ENCODE data around the gene SERINC5.
"Not testable (repeated sequence)": the region's sequence is repeated elsewhere in the genome, so short reads cannot be mapped to it uniquely, and the experiment has no call there.

Gene SERINC5

DNA sequence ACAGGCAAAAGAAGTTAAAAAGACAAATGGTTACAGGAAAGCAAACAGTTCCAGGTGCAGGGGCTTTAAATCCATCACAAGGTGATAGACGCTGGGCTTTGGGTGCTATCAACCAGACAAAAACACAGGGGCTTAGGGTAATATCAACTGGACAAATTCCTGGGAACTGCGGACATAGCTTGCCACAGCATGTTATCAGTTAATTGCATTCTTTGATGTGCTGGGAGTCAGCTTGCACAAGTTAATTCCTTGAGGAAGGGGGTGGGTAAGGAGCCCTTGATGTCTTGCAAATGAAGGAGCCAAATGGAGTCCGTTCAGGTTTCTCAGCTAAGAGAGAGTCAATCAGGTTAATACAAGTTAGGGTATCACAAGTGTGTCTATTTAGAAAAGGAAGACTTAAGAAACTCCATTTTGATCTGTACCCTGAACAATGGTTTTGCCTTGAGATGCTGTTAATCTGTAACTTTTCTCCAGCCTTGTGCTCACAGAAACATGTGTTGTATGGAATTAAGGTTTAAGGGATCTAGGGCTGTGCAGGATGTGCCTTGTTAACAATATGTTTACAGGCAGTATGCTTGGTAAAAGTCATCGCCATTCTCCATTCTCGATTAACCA is 144.4 kb downstream of the SERINC5 start:
- H3K4me1 ChIP-seq (ENCODE audit: control insufficient read depth, insufficient read depth, low read length); H3K27me3 ChIP-seq (ENCODE audit: control insufficient read depth, insufficient read depth, low read length); H3K36me3 ChIP-seq (ENCODE audit: control insufficient read depth, insufficient read depth, low read length); H3K9me3 ChIP-seq (ENCODE audit: control insufficient read depth, insufficient read depth, low read length); DNase-seq (ENCODE audit: low read depth, low spot score); H3K4me3 ChIP-seq (ENCODE audit: low read length); H3K27ac ChIP-seq (ENCODE audit: low read length): not testable (repeated sequence)
- WGBS (ENCODE audit: insufficient coverage, insufficient read length) = no CpG with 5 or more reads among the region's 5 CpGs

DNA sequence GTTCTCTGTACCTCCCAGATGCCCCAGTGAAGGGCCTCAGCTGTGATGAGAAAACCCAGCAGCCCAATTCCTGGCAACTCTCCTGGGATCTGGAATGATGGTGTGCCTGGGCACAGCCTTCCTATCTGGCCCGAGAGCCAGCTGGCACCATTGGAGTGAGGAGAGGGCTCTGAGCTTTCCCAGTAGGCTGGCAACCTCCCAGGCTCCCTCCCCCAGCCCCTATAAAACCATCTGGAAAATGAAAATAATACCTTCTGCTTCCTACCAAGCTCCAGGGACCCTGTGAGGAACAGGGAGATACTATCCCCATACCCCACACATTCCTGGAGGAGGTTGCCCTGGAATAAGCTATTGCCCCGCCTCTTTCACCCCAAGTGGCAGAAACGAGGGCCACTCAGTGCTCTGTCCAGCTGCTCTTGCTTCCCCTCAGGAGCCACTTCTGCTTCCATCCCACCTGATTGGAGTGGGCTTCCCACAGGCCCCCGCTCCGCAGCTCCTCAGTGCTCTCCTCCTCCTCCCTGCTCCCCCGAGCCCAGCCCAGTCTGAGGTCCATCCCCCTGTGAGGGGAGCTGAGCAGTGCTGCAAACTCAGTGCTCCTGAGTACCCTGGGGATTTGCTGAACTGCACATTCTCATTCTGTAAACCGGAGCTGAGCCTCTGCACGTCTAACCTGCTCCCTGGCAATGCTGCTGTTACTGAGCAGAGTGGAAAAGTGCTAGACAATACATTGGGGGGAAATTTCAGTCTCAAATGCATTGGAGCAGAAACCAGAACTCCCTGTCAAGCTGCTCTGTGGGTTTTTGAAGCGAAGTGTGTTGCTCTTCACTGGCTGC is 146.0 kb downstream of the SERINC5 start:
- no CpG with 5 or more reads among the region's 9 CpGs for WGBS (ENCODE audit: insufficient coverage, insufficient read length)
- no peaks in the 10 kb centered on the region for H3K27me3 ChIP-seq (ENCODE audit: control insufficient read depth, insufficient read depth, low read length)
- no peak for DNase-seq (ENCODE audit: low read depth, low spot score)
- no peak overlapping the region for H3K27ac ChIP-seq (ENCODE audit: low read length)
- H3K4me1 ChIP-seq (ENCODE audit: control insufficient read depth, insufficient read depth, low read length) = peaks cover 9% of the 10 kb centered on the region; the same call in 1 of the 2 replicates
- no peaks in the 10 kb centered on the region for H3K9me3 ChIP-seq (ENCODE audit: control insufficient read depth, insufficient read depth, low read length)
- H3K36me3 ChIP-seq (ENCODE audit: control insufficient read depth, insufficient read depth, low read length) = no peaks in the 10 kb centered on the region
- H3K4me3 ChIP-seq (ENCODE audit: low read length) = no peak overlapping the region

DNA sequence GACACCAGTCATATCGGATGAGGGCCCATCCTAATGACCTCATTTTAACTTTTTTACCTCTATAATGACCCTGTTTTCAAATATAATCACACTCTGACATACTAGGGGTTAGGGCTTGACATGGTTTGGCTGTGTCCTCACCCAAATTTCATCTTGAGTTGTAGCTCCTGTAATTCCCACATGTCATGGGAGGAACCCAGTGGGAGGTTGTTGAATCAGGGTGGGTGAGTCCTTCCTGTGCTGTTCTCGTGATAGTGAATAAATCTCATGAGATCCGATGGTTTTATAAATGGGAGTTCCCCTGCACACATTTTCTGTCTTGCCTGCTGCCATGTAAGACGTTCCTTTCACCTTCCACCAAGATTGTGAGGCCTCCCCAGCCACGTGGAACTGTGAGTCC is 148.9 kb downstream of the SERINC5 start:
- no peaks in the 10 kb centered on the region for H3K9me3 ChIP-seq (ENCODE audit: control insufficient read depth, insufficient read depth, low read length)
- H3K27me3 ChIP-seq (ENCODE audit: control insufficient read depth, insufficient read depth, low read length) = no peaks in the 10 kb centered on the region
- H3K4me1 ChIP-seq (ENCODE audit: control insufficient read depth, insufficient read depth, low read length) = peaks cover 9% of the 10 kb centered on the region; the same call in 1 of the 2 replicates
- WGBS (ENCODE audit: insufficient coverage, insufficient read length) = no CpG with 5 or more reads among the region's 5 CpGs
- DNase-seq (ENCODE audit: low read depth, low spot score) = no peak
- no peak overlapping the region for H3K4me3 ChIP-seq (ENCODE audit: low read length)
- no peaks in the 10 kb centered on the region for H3K36me3 ChIP-seq (ENCODE audit: control insufficient read depth, insufficient read depth, low read length)
- H3K27ac ChIP-seq (ENCODE audit: low read length) = no peak overlapping the region

DNA sequence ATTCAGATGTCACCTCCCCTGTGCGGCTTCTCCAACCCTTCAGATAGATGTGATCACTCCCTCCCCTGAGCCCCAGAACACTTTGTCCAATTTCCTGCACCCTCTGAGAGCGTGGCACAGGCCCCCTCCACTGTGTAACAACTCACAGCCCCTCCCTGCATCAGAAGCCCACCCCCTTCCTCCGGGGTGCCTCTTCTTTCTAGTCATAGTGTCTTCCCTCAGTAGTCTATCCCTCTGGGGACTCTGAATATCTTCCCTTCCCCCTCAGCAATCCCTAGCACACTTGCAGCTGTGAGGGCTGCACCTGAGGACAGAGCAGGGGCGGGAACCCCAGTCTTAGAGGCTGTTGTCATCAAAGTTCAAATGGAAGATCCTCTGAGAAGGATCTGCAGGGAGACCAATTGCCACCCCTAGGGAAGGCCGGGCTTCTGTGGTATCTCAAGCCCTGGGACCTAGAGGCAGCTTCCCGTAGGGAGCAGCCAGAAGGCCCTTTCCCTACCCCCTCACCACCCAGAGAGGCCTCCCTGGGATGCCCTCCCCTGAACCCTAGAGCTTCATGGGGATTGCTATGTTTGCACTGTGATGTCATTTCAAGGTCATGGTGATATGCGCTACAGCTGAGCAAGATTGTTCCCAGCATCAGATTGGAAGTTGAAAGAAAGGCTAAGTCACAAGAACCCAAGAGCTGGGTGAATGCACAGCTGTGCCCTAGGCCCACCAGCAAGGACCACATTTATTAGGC is 150.0 kb downstream of the SERINC5 start:
- H3K36me3 ChIP-seq (ENCODE audit: control insufficient read depth, insufficient read depth, low read length) = no peaks in the 10 kb centered on the region
- no peak overlapping the region for H3K4me3 ChIP-seq (ENCODE audit: low read length)
- H3K27ac ChIP-seq (ENCODE audit: low read length) = no peak overlapping the region
- no peaks in the 10 kb centered on the region for H3K9me3 ChIP-seq (ENCODE audit: control insufficient read depth, insufficient read depth, low read length)
- H3K27me3 ChIP-seq (ENCODE audit: control insufficient read depth, insufficient read depth, low read length) = no peaks in the 10 kb centered on the region
- no peak for DNase-seq (ENCODE audit: low read depth, low spot score)
- WGBS (ENCODE audit: insufficient coverage, insufficient read length) = no CpG with 5 or more reads among the region's 7 CpGs
- H3K4me1 ChIP-seq (ENCODE audit: control insufficient read depth, insufficient read depth, low read length) = peaks cover 9% of the 10 kb centered on the region; the same call in 1 of the 2 replicates

DNA sequence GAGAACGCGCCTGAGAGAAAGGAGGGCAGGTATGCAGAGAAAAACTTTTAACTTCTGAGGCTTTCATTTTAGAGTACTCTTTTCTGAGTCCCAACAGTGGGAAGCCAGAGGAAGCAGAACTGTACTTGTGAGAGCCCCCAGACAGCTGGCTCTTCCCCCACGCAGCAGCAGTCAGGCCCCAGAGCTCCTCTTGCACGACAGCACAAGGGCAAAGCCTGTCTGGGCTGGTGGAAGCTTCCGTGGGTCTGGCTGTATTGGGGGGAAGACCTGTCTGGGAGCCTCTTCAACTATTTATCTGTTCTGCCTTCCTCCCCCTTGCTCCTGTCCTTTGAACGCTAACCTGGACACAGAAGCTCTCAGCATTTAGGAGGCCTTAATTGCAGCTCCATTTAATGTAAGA is 152.5 kb downstream of the SERINC5 start:
- WGBS (ENCODE audit: insufficient coverage, insufficient read length) = no CpG with 5 or more reads among the region's 6 CpGs
- DNase-seq (ENCODE audit: low read depth, low spot score) = no peak
- Histone ChIP-seq H3K9me3 (ENCODE audit: control insufficient read depth, insufficient read depth, low read length) (no peaks in the 10 kb centered on the region), H3K36me3 (ENCODE audit: control insufficient read depth, insufficient read depth, low read length) (no peaks in the 10 kb centered on the region), H3K4me3 (ENCODE audit: low read length) (no peak overlapping the region), H3K27me3 (ENCODE audit: control insufficient read depth, insufficient read depth, low read length) (no peaks in the 10 kb centered on the region), H3K27ac (ENCODE audit: low read length) (no peak overlapping the region), H3K4me1 (ENCODE audit: control insufficient read depth, insufficient read depth, low read length) (no peaks in the 10 kb centered on the region)

DNA sequence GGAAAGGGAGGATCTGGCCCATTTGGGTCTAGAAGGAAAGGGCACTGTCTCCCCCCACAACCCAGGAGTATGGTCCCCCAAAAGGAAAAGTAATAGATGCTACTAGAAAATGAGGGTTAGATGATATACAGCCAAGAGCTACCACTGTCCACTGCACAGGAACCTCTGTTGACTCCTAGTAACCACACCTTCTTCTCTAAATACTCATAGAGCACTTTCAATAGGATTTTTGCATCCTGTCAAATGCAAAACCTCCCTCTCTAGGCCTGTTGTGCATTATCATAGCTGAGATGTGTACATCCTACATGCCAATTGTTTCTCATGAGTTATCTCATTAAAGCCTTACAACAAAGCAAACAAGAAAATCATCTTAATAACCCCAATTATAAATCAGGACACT is 153.9 kb downstream of the SERINC5 start:
- H3K27ac ChIP-seq (ENCODE audit: low read length) = no peak overlapping the region
- H3K27me3 ChIP-seq (ENCODE audit: control insufficient read depth, insufficient read depth, low read length) = no peaks in the 10 kb centered on the region
- H3K36me3 ChIP-seq (ENCODE audit: control insufficient read depth, insufficient read depth, low read length) = no peaks in the 10 kb centered on the region
- DNase-seq (ENCODE audit: low read depth, low spot score) = no peak
- H3K4me3 ChIP-seq (ENCODE audit: low read length) = no peak overlapping the region
- H3K9me3 ChIP-seq (ENCODE audit: control insufficient read depth, insufficient read depth, low read length) = no peaks in the 10 kb centered on the region
- peaks cover 7% of the 10 kb centered on the region; the same call in 1 of the 2 replicates for H3K4me1 ChIP-seq (ENCODE audit: control insufficient read depth, insufficient read depth, low read length)

DNA sequence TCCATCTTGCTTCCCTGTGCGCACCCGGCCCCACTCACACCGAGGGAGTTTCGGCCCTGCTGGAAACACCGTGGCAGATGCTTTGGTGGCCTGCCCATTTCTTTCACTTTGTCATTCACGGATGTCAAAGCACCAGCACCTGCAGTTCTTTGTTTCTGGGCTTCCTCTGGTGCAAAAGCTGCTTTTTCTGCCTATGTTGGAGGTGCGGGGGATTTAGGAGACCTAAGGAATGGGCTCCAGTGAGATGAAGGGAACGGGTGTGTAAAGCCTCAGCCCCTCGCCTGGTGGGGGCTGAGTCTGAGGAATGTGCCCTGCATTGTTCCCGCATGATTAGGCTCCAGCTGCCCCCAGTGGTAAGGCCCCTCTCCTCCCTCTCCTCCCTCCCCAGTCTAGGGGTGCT is 158.4 kb downstream of the SERINC5 start:
- Histone ChIP-seq H3K27ac (ENCODE audit: low read length) (no peak overlapping the region), H3K4me3 (ENCODE audit: low read length) (no peak overlapping the region), H3K36me3 (ENCODE audit: control insufficient read depth, insufficient read depth, low read length) (no peaks in the 10 kb centered on the region), H3K27me3 (ENCODE audit: control insufficient read depth, insufficient read depth, low read length) (no peaks in the 10 kb centered on the region), H3K4me1 (ENCODE audit: control insufficient read depth, insufficient read depth, low read length) (peaks cover 7% of the 10 kb centered on the region; the same call in 1 of the 2 replicates), H3K9me3 (ENCODE audit: control insufficient read depth, insufficient read depth, low read length) (no peaks in the 10 kb centered on the region)
- DNase-seq (ENCODE audit: low read depth, low spot score) = no peak
- no CpG with 5 or more reads among the region's 10 CpGs for WGBS (ENCODE audit: insufficient coverage, insufficient read length)

DNA sequence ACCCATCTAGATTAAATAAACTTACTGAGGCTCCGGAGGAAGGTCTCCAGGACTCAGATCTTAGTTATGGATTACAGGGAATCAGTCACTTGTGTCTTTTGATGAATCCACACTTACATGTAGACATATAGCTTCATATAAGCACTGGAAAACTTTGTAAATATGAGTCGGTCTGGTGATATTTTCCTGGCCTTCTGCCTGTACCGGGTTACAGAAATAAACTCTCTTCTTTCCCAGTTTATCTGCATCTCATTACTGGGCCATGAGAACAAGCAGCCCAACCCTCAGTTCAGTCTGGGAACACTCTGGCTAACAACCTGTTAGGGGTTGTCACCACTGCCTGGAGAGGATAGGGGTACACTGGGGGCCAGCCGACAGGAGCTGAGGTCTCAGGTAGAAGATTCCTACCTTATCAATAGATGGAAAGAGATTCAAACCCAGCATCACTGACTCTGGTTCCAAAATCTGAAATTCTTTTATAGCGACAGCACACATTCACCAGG is 161.6 kb downstream of the SERINC5 start:
- no peak overlapping the region for H3K4me3 ChIP-seq (ENCODE audit: low read length)
- peaks cover 7% of the 10 kb centered on the region; the same call in 1 of the 2 replicates for H3K4me1 ChIP-seq (ENCODE audit: control insufficient read depth, insufficient read depth, low read length)
- DNase-seq (ENCODE audit: low read depth, low spot score) = no peak
- no peaks in the 10 kb centered on the region for H3K27me3 ChIP-seq (ENCODE audit: control insufficient read depth, insufficient read depth, low read length)
- no peaks in the 10 kb centered on the region for H3K36me3 ChIP-seq (ENCODE audit: control insufficient read depth, insufficient read depth, low read length)
- no peaks in the 10 kb centered on the region for H3K9me3 ChIP-seq (ENCODE audit: control insufficient read depth, insufficient read depth, low read length)
- H3K27ac ChIP-seq (ENCODE audit: low read length) = no peak overlapping the region
- WGBS (ENCODE audit: insufficient coverage, insufficient read length) = no CpG with 5 or more reads among the region's 5 CpGs

DNA sequence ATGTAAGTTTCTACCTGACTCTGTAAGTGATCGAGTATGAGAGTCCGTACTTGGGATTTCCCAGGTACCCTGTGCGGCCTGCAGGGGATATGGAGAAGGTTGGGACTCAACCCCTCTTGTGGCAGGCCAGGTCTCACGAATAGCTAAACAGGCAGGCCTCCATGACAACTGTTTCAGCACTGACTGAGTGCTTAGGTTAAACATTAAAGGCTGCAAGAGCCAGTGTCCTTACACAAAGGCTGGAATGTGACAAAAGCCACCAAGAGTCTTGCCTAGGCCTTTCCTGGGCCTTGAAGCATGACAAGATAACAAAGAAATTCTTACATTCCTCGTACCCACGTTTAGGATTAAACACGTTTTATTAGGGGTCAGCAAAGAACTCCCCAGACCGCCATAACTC is 162.1 kb downstream of the SERINC5 start:
- no CpG with 5 or more reads among the region's 8 CpGs for WGBS (ENCODE audit: insufficient coverage, insufficient read length)
- H3K27ac ChIP-seq (ENCODE audit: low read length) = no peak overlapping the region
- peaks cover 7% of the 10 kb centered on the region for H3K4me1 ChIP-seq (ENCODE audit: control insufficient read depth, insufficient read depth, low read length)

DNA sequence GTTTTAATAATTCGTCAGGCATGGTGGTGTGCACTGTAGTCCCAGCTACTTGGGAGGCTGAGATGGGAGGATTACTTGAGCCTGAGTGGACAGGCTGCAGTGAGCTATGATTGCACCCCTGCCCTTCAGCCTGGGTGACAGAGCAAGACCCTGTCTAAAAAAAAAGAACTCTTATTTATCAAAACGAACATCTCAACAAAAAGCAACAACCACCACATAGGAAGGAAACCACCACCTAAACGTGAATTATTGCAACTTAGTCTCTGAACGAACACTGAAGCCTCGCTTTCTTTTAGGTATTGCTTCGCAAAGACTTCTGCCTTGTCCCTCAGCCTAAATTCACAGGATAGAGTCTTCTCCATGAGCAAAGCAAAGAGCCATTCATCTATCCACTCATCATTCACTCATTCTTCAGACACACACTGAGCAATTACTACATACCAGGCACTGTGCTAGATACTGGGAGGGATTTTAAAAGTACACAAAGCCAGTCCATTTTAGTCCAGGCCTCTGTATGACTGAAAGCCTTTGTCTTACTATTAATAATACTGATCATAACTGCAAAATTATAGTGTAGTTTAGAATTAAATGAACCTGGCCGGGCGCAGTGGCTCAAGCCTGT is 163.3 kb downstream of the SERINC5 start:
- H3K27me3 ChIP-seq (ENCODE audit: control insufficient read depth, insufficient read depth, low read length) = no peaks in the 10 kb centered on the region
- H3K4me3 ChIP-seq (ENCODE audit: low read length) = no peak overlapping the region
- H3K4me1 ChIP-seq (ENCODE audit: control insufficient read depth, insufficient read depth, low read length) = peaks cover 3% of the 10 kb centered on the region
- no CpG with 5 or more reads among the region's 8 CpGs for WGBS (ENCODE audit: insufficient coverage, insufficient read length)
- no peak overlapping the region for H3K27ac ChIP-seq (ENCODE audit: low read length)
- DNase-seq (ENCODE audit: low read depth, low spot score) = no peak
- no peaks in the 10 kb centered on the region for H3K36me3 ChIP-seq (ENCODE audit: control insufficient read depth, insufficient read depth, low read length)
- H3K9me3 ChIP-seq (ENCODE audit: control insufficient read depth, insufficient read depth, low read length) = no peaks in the 10 kb centered on the region

More for the DNA sequence above, 162.1 kb downstream of the SERINC5 start:
- Histone ChIP-seq H3K4me3 (ENCODE audit: low read length) (no peak overlapping the region), H3K27me3 (ENCODE audit: control insufficient read depth, insufficient read depth, low read length) (no peaks in the 10 kb centered on the region), H3K9me3 (ENCODE audit: control insufficient read depth, insufficient read depth, low read length) (no peaks in the 10 kb centered on the region), H3K36me3 (ENCODE audit: control insufficient read depth, insufficient read depth, low read length) (no peaks in the 10 kb centered on the region)
- DNase-seq (ENCODE audit: low read depth, low spot score) = no peak
